Measurements from ENCODE around the gene BYSL. TPM values are rescaled to one million over a fixed set of nuclear protein-coding genes. Genes with fewer than 3 reads are reported as not detected.

BYSL gene
- polyA plus RNA-seq, 1 donor = 36.7 TPM

Other genes starting within 250 kb of the BYSL start
- gene TFEB, start 185.9 kb upstream of the BYSL start, polyA plus RNA-seq (ENCODE audit: insufficient read length) = 10.1 TPM
- not detected for gene PGC, start 174.1 kb upstream of the BYSL start, polyA plus RNA-seq (ENCODE audit: insufficient read length)
- 9.1 TPM for gene FRS3, start 141.6 kb upstream of the BYSL start, polyA plus RNA-seq (ENCODE audit: insufficient read length)
- gene PRICKLE4, start 140.7 kb upstream of the BYSL start, polyA plus RNA-seq (ENCODE audit: insufficient read length) = 2.0 TPM
- gene TOMM6, start 133.8 kb upstream of the BYSL start, polyA plus RNA-seq (ENCODE audit: insufficient read length) = 128 TPM
- 6.9 TPM for gene USP49, start 26.1 kb upstream of the BYSL start, polyA plus RNA-seq (ENCODE audit: insufficient read length)
- gene MED20, start 360 bp upstream of the BYSL start, polyA plus RNA-seq (ENCODE audit: insufficient read length) = 19.7 TPM
- 91.3 TPM for gene CCND3, start 20.3 kb downstream of the BYSL start, polyA plus RNA-seq (ENCODE audit: insufficient read length)
- 18.3 TPM for gene TAF8, start 129.0 kb downstream of the BYSL start, polyA plus RNA-seq (ENCODE audit: insufficient read length)
- gene C6orf132, start 221.1 kb downstream of the BYSL start, polyA plus RNA-seq (ENCODE audit: insufficient read length) = 0.52 TPM

All from hindlimb muscle (tissue), 1 donor.